Measurements from ENCODE around the gene TMEM185A. TPM values are rescaled to one million over a fixed set of nuclear protein-coding genes. Genes with fewer than 3 reads are reported as not detected.
"Not testable (repeated sequence)": the region's sequence is repeated elsewhere in the genome, so short reads cannot be mapped to it uniquely, and the experiment has no call there.

TMEM185A gene
- total RNA-seq, 3 donors from 2014 or later, result 15.7 to 24.5 (median 16.1) TPM

DNA sequence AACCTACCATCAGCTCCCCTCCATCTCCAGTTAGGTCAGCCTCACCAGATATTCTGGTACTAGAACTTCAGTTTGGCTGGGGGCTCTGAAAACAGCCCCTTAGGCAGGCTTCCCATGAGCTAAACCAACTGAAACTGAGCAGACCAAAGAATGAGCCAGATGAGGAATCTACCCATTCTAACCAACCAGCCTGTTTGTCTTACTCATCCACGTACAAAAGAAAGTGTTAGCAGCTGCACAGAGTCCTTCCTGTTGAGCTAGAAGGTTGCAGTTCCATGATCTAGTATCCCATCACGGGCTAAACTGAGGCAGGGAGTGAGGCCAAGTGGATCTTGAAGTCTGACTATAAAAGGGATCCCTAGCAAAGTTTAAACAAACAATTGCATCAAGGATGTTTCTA, 61.8 kb downstream of the TMEM185A start:
- Histone ChIP-seq H3K36me3 (no peaks in the 10 kb centered on the region), H3K27me3 (peaks cover 0 to 8% of the 10 kb centered on the region in 2 donors), H3K27ac (no peak overlapping the region), H3K4me1 (no peaks in the 10 kb centered on the region), H3K4me3 (no peak overlapping the region), H3K9me3 (no peaks in the 10 kb centered on the region)
- no peak for TF ChIP-seq POLR2A (IDR thresholded peaks at IDR 0.05)
- TF ChIP-seq, protein P1, sequence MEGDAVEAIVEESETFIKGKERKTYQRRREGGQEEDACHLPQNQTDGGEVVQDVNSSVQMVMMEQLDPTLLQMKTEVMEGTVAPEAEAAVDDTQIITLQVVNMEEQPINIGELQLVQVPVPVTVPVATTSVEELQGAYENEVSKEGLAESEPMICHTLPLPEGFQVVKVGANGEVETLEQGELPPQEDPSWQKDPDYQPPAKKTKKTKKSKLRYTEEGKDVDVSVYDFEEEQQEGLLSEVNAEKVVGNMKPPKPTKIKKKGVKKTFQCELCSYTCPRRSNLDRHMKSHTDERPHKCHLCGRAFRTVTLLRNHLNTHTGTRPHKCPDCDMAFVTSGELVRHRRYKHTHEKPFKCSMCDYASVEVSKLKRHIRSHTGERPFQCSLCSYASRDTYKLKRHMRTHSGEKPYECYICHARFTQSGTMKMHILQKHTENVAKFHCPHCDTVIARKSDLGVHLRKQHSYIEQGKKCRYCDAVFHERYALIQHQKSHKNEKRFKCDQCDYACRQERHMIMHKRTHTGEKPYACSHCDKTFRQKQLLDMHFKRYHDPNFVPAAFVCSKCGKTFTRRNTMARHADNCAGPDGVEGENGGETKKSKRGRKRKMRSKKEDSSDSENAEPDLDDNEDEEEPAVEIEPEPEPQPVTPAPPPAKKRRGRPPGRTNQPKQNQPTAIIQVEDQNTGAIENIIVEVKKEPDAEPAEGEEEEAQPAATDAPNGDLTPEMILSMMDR (IDR thresholded peaks at IDR 0.05), result no peak
- no peak for TF ChIP-seq POLR2AphosphoS5 (IDR thresholded peaks at IDR 0.05)
- DNase-seq (ENCODE audit: low spot score in 2 of 2), result no peak
- intact Hi-C loops (cut with DNase I; ENCODE audit: low total_unique reads), result no loop called here

DNA sequence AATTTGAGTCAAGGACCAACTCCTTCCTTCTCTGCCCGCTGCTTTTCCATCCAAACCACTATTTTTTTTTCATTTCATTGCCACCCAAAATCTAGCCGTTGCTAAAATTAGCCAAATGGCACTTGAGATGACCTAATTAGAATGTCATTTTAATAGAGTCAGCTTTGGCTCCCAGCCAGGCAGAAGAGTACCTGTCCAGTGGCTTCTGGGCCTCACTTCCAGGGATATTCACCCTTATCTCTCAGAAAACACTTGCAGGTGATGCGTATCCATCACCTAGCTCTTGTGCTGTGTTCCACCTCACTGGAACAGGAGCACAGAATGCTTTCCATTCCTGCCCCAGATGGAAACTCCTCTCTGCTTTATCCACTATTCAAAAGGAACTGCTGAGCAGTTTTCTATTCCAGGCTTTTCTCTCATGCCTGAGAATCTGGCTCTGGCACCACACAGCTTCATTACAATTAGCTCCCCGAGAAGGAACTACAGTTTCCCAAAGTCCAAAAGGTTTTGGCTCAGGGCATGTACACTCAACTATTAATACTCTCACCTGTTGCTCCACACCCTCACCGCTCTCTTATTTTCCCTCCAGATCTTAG, 62.8 kb downstream of the TMEM185A start:
- intact Hi-C loops (cut with DNase I; ENCODE audit: low total_unique reads), result no loop called here
- TF ChIP-seq POLR2A (IDR thresholded peaks at IDR 0.05) (no peak), POLR2AphosphoS5 (IDR thresholded peaks at IDR 0.05) (no peak)
- TF ChIP-seq, protein P1 (IDR thresholded peaks at IDR 0.05), result no peak
- H3K36me3 ChIP-seq, result no peaks in the 10 kb centered on the region
- no peaks in the 10 kb centered on the region for H3K9me3 ChIP-seq
- no peak for DNase-seq (ENCODE audit: low spot score in 2 of 2)
- H3K27me3 ChIP-seq, result peaks cover 0 to 8% of the 10 kb centered on the region in 2 donors
- no peak overlapping the region for H3K27ac ChIP-seq
- H3K4me1 ChIP-seq, result no peaks in the 10 kb centered on the region
- no peak overlapping the region for H3K4me3 ChIP-seq

DNA sequence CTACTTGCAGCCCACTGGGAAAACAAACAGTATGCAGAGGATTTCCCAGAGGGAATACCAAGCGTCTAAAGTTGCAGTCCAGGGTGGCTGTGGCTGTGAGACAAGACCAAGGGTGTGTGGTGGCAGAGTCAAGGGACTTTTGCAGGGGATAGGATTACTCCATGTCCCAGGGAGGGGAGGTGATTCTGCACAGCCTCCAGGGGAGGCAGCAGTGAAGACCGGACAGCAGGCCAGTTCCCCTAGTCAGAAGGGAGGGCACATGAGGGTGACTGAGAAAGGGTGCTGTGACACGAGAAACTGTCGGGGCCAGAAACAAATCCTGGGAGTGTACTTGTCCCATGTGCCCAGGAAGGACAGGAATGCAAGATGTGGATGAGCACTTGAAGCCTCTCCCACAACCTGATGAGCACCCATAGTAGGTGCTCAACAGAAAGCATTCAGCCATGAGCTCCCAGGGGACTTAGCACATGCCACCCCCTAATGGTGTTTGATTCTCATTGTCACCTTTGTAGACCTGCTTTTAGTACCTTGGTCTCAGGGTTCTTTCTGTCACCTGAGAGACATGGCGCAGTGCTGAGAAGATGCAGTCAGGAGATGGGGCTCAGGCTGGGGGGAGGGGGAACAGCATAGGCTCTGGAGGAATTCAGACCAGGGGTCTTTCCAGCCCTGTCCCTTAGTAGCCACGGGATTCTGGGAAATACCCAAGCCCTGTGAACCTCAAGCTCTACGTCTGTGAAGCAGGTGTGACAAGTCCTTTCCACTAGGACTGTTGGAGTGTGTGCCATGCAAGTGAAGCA, 63.8 kb downstream of the TMEM185A start:
- Histone ChIP-seq H3K27ac (no peak overlapping the region), H3K4me3 (no peak overlapping the region), H3K36me3 (no peaks in the 10 kb centered on the region), H3K9me3 (no peaks in the 10 kb centered on the region), H3K4me1 (no peaks in the 10 kb centered on the region), H3K27me3 (peaks cover 0 to 8% of the 10 kb centered on the region in 2 donors)
- TF ChIP-seq POLR2AphosphoS5 (IDR thresholded peaks at IDR 0.05) (no peak), POLR2A (IDR thresholded peaks at IDR 0.05) (no peak)
- DNase-seq (ENCODE audit: low spot score in 2 of 2), result no peak
- intact Hi-C loops (cut with DNase I; ENCODE audit: low total_unique reads), result no loop called here

DNA sequence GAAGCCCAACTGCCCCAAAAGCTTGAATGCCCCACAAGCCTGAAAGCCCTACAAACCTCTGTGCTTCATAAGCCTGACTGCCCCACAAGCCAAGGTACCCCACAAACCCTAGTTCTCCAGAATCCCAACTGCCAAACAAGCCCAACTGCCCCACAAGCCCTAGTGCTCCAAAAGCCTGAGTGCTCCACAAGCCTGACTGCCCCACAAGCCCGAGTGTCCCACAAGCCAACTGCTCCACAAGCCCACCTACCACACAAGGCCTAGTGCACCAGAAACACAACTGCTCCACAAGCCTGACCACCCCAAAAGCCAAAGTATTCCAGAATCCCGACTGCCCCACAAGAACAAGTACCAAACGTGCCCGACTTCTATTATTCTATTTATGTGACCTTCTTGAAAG, 68.2 kb downstream of the TMEM185A start:
- no peaks in the 10 kb centered on the region for H3K4me1 ChIP-seq

DNA sequence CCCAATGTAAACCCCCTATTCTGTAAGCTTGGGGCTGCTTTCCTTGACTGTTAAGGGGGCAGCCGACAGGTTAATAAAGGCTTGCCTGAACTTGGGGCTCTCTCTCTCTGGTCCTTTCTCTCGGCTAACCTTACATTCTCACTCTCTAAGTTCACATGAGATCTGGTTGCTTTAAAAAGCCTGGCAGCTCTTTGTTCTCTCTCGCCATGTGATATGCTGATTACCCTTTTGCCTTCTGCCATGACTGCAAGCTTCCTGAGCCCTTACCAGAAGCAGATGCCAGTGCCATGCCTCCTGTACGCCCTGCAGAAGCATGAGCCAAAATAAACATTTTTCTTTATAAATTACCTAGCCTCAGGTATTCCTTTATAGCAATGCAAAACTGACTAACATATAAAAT, 76.3 kb downstream of the TMEM185A start:
- H3K27me3 ChIP-seq; DNase-seq (ENCODE audit: low spot score in 2 of 2); H3K27ac ChIP-seq; H3K4me1 ChIP-seq; intact Hi-C loops (cut with DNase I; ENCODE audit: low total_unique reads); H3K36me3 ChIP-seq; H3K4me3 ChIP-seq; H3K9me3 ChIP-seq: not testable (repeated sequence)

More for the DNA sequence above, 68.2 kb downstream of the TMEM185A start:
- H3K36me3 ChIP-seq, result no peaks in the 10 kb centered on the region
- H3K27ac ChIP-seq, result no peak overlapping the region
- H3K9me3 ChIP-seq, result no peaks in the 10 kb centered on the region
- H3K4me3 ChIP-seq, result no peak overlapping the region
- peaks cover 0 to 3% of the 10 kb centered on the region in 2 donors for H3K27me3 ChIP-seq
- no peak for DNase-seq (ENCODE audit: low spot score in 2 of 2)
- TF ChIP-seq, protein P1 (IDR thresholded peaks at IDR 0.05), result no peak
- no peak for TF ChIP-seq POLR2AphosphoS5 (IDR thresholded peaks at IDR 0.05)
- intact Hi-C loops (cut with DNase I; ENCODE audit: low total_unique reads), result no loop called here

DNA sequence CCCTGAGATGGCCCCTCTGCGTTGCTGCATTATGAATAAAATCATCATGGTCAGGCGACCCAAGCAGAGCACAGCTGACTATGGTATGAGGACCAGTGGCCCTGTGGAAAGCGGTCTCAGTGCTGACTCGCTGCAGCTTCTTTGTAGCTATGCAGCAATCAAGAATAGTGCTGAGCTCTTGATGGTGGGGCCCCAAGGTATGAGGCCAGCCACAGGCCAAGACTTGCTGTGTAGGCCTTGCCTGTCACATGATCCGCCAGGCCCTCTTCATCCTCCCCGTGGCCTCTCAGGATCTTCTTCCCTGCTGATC, 79.7 kb downstream of the TMEM185A start:
- H3K4me3 ChIP-seq; H3K27ac ChIP-seq; H3K9me3 ChIP-seq; H3K36me3 ChIP-seq; H3K4me1 ChIP-seq; intact Hi-C loops (cut with DNase I; ENCODE audit: low total_unique reads); DNase-seq (ENCODE audit: low spot score in 2 of 2); H3K27me3 ChIP-seq: not testable (repeated sequence)

DNA sequence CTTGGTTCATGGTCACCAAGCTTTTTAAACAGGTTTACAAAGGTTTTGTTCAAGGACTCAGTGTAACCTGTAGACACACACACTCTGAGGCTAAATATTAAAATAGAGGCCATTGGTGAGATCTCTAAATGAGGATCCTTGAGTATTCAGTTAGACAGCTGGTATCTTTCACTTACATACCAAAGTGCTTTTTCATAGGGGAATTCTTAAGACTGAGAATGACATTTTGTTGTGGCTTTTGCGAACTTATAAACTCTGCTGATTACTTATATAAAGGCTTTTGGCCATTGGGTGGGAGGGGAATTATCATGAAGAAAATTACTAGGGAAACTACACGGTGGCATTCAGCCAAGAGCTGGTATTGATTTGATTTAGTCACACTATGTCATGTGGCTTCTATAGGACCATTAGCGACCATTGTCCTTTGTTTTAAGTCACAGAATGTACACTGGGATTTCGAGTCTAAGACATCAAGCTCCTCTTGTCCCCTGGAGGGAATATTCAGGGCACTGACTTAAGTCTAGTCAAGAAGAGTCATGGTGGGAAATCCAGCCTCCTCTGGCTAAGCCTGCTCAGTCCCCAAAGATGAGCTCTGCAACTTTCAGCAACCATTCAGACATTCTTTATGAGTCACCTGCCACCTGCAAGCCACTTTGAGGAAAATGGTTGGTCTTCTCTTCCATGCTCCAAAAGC, 80.2 kb downstream of the TMEM185A start:
- intact Hi-C loops (cut with DNase I; ENCODE audit: low total_unique reads); H3K27me3 ChIP-seq; H3K4me3 ChIP-seq; H3K27ac ChIP-seq; DNase-seq (ENCODE audit: low spot score in 2 of 2); H3K4me1 ChIP-seq; H3K9me3 ChIP-seq; H3K36me3 ChIP-seq: not testable (repeated sequence)

DNA sequence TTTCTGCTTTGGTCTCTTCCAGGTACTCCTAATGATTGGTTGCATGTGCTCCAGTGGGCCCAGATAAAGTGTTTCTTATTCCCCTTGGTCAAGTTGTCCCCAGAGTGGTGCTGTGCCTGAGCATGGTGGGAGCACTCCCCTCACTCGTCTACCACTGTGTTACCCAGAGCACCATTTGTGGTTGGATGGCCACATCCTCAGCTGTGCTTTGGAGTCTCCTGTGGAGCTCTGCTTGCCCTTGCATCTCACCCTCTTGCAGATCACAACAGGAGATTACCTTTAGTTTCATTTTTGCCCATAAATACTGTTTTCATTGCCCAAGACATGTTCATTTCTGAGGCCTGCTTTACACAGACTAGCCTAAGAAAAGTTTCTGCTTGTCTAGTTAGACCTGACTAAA, 81.1 kb downstream of the TMEM185A start:
- H3K9me3 ChIP-seq; H3K27ac ChIP-seq; H3K4me1 ChIP-seq; H3K4me3 ChIP-seq; intact Hi-C loops (cut with DNase I; ENCODE audit: low total_unique reads); H3K27me3 ChIP-seq; DNase-seq (ENCODE audit: low spot score in 2 of 2); H3K36me3 ChIP-seq: not testable (repeated sequence)

DNA sequence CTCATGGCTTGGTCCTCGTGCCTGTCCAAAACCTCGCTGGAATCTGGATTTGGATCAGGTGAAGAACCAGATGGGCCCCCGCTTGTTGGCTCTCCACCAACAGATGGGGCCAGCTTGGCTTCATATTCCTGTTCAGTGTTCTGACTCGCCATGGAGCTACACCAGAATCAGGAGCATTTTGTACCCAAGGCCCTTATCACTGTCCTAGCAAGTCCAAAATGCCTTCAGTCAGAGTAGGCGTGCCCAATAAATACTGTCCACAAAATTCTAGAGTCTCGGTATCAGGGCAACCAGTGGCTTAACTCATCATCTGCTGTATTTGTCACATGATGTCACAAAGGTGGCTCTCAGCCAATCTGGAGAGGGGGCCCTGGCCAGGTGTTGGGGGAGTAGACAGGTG, 81.9 kb downstream of the TMEM185A start, which contains the start of gene HSFX3:
HSFX3 (minus strand) TSS at position 224 of the 400 bp plus-strand sequence; CDS start at position 152, 72 bp downstream.
- H3K27me3 ChIP-seq; intact Hi-C loops (cut with DNase I; ENCODE audit: low total_unique reads): not testable (repeated sequence)

More for the DNA sequence above, 81.9 kb downstream of the TMEM185A start, which contains the start of gene HSFX3:
- H3K36me3 ChIP-seq; H3K27ac ChIP-seq; H3K4me1 ChIP-seq; H3K4me3 ChIP-seq; DNase-seq (ENCODE audit: low spot score in 2 of 2); H3K9me3 ChIP-seq: not testable (repeated sequence)
